K562 (cell line): ENCODE data around the gene POU3F3. TPM values are rescaled to one million over a fixed set of nuclear protein-coding genes. Genes with fewer than 3 reads are reported as not detected.

Source experiments
- ATAC-seq: fragments of 200-7000 bp; cut with Tn5 transposase; 3 replicates; pipeline ENCODE4 v1.9.1; 2020; ENCODE audit warnings: moderate library complexity
- BruUV-seq: library from RNA; stranded (reverse); fragments of 400-500 nt; replicated peaks from 2 replicates; lab custom pipeline; 2021; lab: Mats Ljungman, UMichigan
- CTCF ChIA-PET: fragments of 300-600 bp; formaldehyde crosslinking; extraction: SDS; loops from one replicate; lab custom pipeline; 2021; ENCODE audit warnings: low intra/inter-chr PET ratio; lab: Yijun Ruan, JAX
- POLR2A ChIA-PET: fragments of 300-600, 350-650 bp; sonication (Branson Sonifier 250); formaldehyde crosslinking; extraction: SDS; loops from one replicate; lab custom pipeline; 2021; ENCODE audit warnings: antibody characterized with exemption, inconsistent platforms; lab: Yijun Ruan, JAX
- DNase-seq, 4 experiments: peaks; one replicate each; pipeline versions ENCODE4 v3.0.0 to v3.0.0-alpha.2; 2011 to 2018; ENCODE audit warnings: low spot score in 3 of 4, mixed read lengths in 3 of 4; ENCODE audit errors: extremely low read depth in 1 of 4
- FAIRE-seq: peaks from 2 replicates; lab custom pipeline; 2011; peaks lifted over from hg19 to GRCh38; lab: Jason Lieb, UNC
- H2AFZ ChIP-seq: 2 replicates; pipeline ENCODE4 v1.6.0; 2011; ENCODE audit warnings: low read depth, low read length, control low read depth, inconsistent platforms
- H3K27ac ChIP-seq: fragments of 200-600 bp; 3 replicates; pipeline ENCODE4 v1.8.0; 2011; ENCODE audit warnings: low read depth, mild to moderate bottlenecking, control low read depth, inconsistent platforms, low read length, moderate library complexity, mixed read lengths; ENCODE audit errors: extremely low read depth
- H3K27me3 ChIP-seq, 2 experiments: fragments of 300-600 bp in 1 of 2; 2 replicates in 1 of 2; 3 replicates in 1 of 2; pipeline versions ENCODE4 v1.6.0 to v1.8.0; 2011; ENCODE audit warnings: inconsistent platforms in 2 of 2, low read length in 2 of 2, mild to moderate bottlenecking in 1 of 2, mixed read lengths in 1 of 2, moderate library complexity in 1 of 2; ENCODE audit not compliant: control insufficient read depth in 2 of 2, insufficient read depth in 2 of 2
- H3K36me3 ChIP-seq: fragments of 300-600 bp; 3 replicates; pipeline ENCODE4 v1.8.0; 2011; ENCODE audit warnings: mild to moderate bottlenecking, low read length, inconsistent platforms; ENCODE audit not compliant: control insufficient read depth, insufficient read depth
- H3K4me1 ChIP-seq, 2 experiments: fragments of 200-600 bp in 1 of 2; replicated peaks in 1 of 2; 2 replicates in 1 of 2; 3 replicates in 1 of 2; pipeline versions ENCODE4 v1.5.1 to v1.8.0; 2011; ENCODE audit warnings: inconsistent platforms in 2 of 2, low read length in 2 of 2, mild to moderate bottlenecking in 1 of 2, mixed read lengths in 1 of 2, moderate library complexity in 1 of 2; ENCODE audit not compliant: control insufficient read depth in 2 of 2, insufficient read depth in 2 of 2
- H3K4me2 ChIP-seq: 2 replicates; pipeline ENCODE4 v1.6.1; 2011; ENCODE audit warnings: low read length, control low read depth, inconsistent platforms, mixed read lengths; ENCODE audit not compliant: insufficient read depth
- H3K4me3 ChIP-seq: fragments of 200-600 bp; sonication (generic), shearing (Covaris generic); 2 replicates; pipeline ENCODE4 v1.5.1; 2016; ENCODE audit warnings: control low read depth, inconsistent platforms
- H3K79me2 ChIP-seq: fragments of 200-600 bp; 3 replicates; pipeline ENCODE4 v1.8.0; 2011; ENCODE audit warnings: low read length, inconsistent platforms; ENCODE audit not compliant: control insufficient read depth, insufficient read depth
- H3K9ac ChIP-seq, 2 experiments: 2 replicates each; pipeline versions ENCODE4 v1.6.0 to v1.6.1; 2011; ENCODE audit warnings: low read depth in 2 of 2, low read length in 2 of 2, control low read depth in 1 of 2, inconsistent platforms in 1 of 2, mild to moderate bottlenecking in 1 of 2, mixed read lengths in 1 of 2; ENCODE audit not compliant: insufficient read depth in 1 of 2
- H3K9me1 ChIP-seq: one replicate; pipeline ENCODE4 v1.6.0; 2011; ENCODE audit warnings: inconsistent platforms, mild to moderate bottlenecking, low read length, moderate library complexity; ENCODE audit not compliant: control insufficient read depth, insufficient read depth
- H3K9me3 ChIP-seq: replicated peaks from 2 replicates; pipeline ENCODE4 v1.5.1; 2011; ENCODE audit warnings: low read depth, low read length, inconsistent platforms; ENCODE audit not compliant: control insufficient read depth, insufficient read depth
- H4K20me1 ChIP-seq: replicated peaks from 2 replicates; pipeline ENCODE4 v1.6.1; 2011; ENCODE audit warnings: low read length, inconsistent platforms, mixed read lengths; ENCODE audit not compliant: control insufficient read depth, insufficient read depth
- NRF1 ChIP-seq, 2 experiments: fragments of 450-650 bp; IDR thresholded peaks in 1 of 2; conservative IDR thresholded peaks in 1 of 2; 2 replicates each; pipeline ENCODE4 v1.6.1; 2014; ENCODE audit warnings: mild to moderate bottlenecking in 2 of 2
- THAP12 ChIP-seq: fragments of 250-450 bp; sonication (Bioruptor Pico); IDR thresholded peaks from 2 replicates; pipeline ENCODE4 v1.9.0; 2021; ENCODE audit warnings: mild to moderate bottlenecking, inconsistent platforms
- WGBS: fragments of 100-300 bp; shearing (Covaris generic); methylation state at CpG from one replicate; pipeline ENCODE4 v1.1.6; 2016; ENCODE audit warnings: low coverage, mixed read lengths; ENCODE audit not compliant: insufficient coverage; ENCODE audit errors: missing lambda C conversion rate; 5-methylcytosine and 5-hydroxymethylcytosine counted together
- in situ Hi-C: fragments of 300-500 bp; cut with MboI; formaldehyde crosslinking; loops from 4 replicates; pipeline ENCODE4 v1.15.0; 2018; ENCODE audit warnings: inconsistent platforms, mixed read lengths
- intact Hi-C: fragments of 100-400 bp; cut with micrococcal nuclease; formaldehyde crosslinking; loops from 2 replicates; pipeline ENCODE4 v1.14.2; 2022
- polyA plus RNA-seq, 8 experiments: library from polyadenylated mRNA; depleted of rRNA in 4 of 8; stranded (reverse) in 5 of 8; unstranded in 3 of 8; fragments of >200 nt; fragmentation: Nextera tagmentation in 2 of 8; fragmentation: Illumina TruSeq in 1 of 8; extraction: Ambion mirVana in 2 of 8; extraction: Trizol in 1 of 8; gene quantifications; 2 replicates each; pipeline versions ENCODE4 v1.2.1 to v1.2.3, GENCODE V29; 2011 to 2014; ENCODE audit warnings: inconsistent platforms in 1 of 8, missing spikeins in 1 of 8
- total RNA-seq, 7 experiments: library from RNA; depleted of rRNA in 6 of 7; stranded (reverse); fragments of >200 nt in 6 of 7; fragmentation: Illumina TruSeq in 2 of 7; extraction: Trizol in 2 of 7; gene quantifications; 2 replicates each; pipeline versions ENCODE4 v1.2.1 to v1.2.3, GENCODE V29; 2011 to 2021; ENCODE audit warnings: low replicate concordance in 1 of 7

Gene POU3F3
- total and polyA plus RNA-seq, 9 of the 15 experiments (the other 6 are each of a cell fraction or from before 2014, with no cell fraction given), result not detected

- Histone ChIP-seq H3K27ac (no peak overlapping the region), H3K9me1 (no peaks in the 10 kb centered on the region), H3K27me3 (peaks cover 3 to 15% of the 10 kb centered on the region in 2 experiments; a peak in 2 of 5 replicates), H3K4me3 (no peak overlapping the region)
- no TSS peak for BruUV-seq
- intact Hi-C loops (no loop called here), in situ Hi-C loops (no loop called here)
- no peak for FAIRE-seq
- TF ChIP-seq NRF1 (conservative IDR thresholded peaks at IDR 0.05 in 1 of 2, IDR thresholded peaks at IDR 0.05 in 1 of 2) (peak; percentile 23 to 26; a peak in 1 of 4 replicates), THAP12 (CRISPR knock-in tag) (no peak)
- TF ChIP-seq, all 486 proteins: peak for 1
- Histone ChIP-seq H2AFZ (0 out of 2 replicates have a peak overlapping the region, but pooled peaks have one; percentile 23), H3K4me1 (no peaks in the 10 kb centered on the region; a peak in 1 of 5 replicates), H3K9me3 (no peaks in the 10 kb centered on the region), H3K9ac (no peak overlapping the region), H3K79me2 (no peaks in the 10 kb centered on the region), H3K36me3 (no peaks in the 10 kb centered on the region), H4K20me1 (no peaks in the 10 kb centered on the region), H3K4me2 (no peak overlapping the region; the same call in 1 of the 2 replicates)
- CTCF ChIA-PET, result no interaction called here
- DNase-seq (no peak), ATAC-seq (peak; percentile 28; the same call in 1 of the 3 replicates)
- WGBS, result 3% methylated on average over 14 of the region's 15 CpGs
- POLR2A ChIA-PET, result interaction anchor here (0.7 kb wide), 1 partner anchor 1862 kb away, joined by 4 read pairs; no protein-coding TSS in a partner anchor
Measured at GRCh38 chr2:104889960-104890684, 36.2 kb downstream of the POU3F3 start.
